ENCODE data around the gene CCDC107. TPM values are rescaled to one million over a fixed set of nuclear protein-coding genes. Genes with fewer than 3 reads are reported as not detected.
A peak's percentile ranks its signal among the peaks of the same experiment; 100 is the strongest.

Gene CCDC107
- total and polyA plus RNA-seq, 4 donors, result 53.7 to 224 (median 72.7) TPM

GRCh38 chr9:35673132-35674024 lies 15.3 kb downstream of the CCDC107 start, which contains the start of gene CA9:
CA9 (plus strand) TSS chr9:35673928; CDS start chr9:35673960, 32 bp downstream.
- no peaks in the 10 kb centered on the region for H3K4me1 ChIP-seq (ENCODE audit: control insufficient read depth in 1 of 2, insufficient read depth in 2 of 2, low read length in 2 of 2)
- WGBS, 2 donors, result 6 to 9% methylated on average over 10 of the region's 10 CpGs
- no peak within 1 kb of the TSS for H3K27ac ChIP-seq (ENCODE audit: low read depth in 1 of 2, low read length in 2 of 2)
- H3K9me3 ChIP-seq (ENCODE audit: control insufficient read depth, low read length), result no peaks in the 10 kb centered on the region
- no peak within 1 kb of the TSS for H3K4me3 ChIP-seq (ENCODE audit: low read length in 2 of 2)
- no peaks in the 10 kb centered on the region for H3K36me3 ChIP-seq (ENCODE audit: control insufficient read depth in 1 of 2, insufficient read depth in 2 of 2, low read length in 1 of 2)
- DNase-seq (peak in 1 of 2 donors; percentile 64), ATAC-seq (ENCODE audit: low FRiP score) (peak; percentile 42)
- intact Hi-C loops (cut with DNase I), result no loop called here
- no peaks in the 10 kb centered on the region for H3K27me3 ChIP-seq (ENCODE audit: control insufficient read depth in 1 of 2, insufficient read depth in 2 of 2, low read length in 1 of 2)

GRCh38 chr9:35674025-35674361 lies 15.9 kb downstream of the CCDC107 start:
- ATAC-seq (ENCODE audit: low FRiP score) (no peak), DNase-seq (no peak)
- Histone ChIP-seq H3K9me3 (ENCODE audit: control insufficient read depth, low read length) (no peaks in the 10 kb centered on the region), H3K36me3 (ENCODE audit: control insufficient read depth in 1 of 2, insufficient read depth in 2 of 2, low read length in 1 of 2) (no peaks in the 10 kb centered on the region), H3K27me3 (ENCODE audit: control insufficient read depth in 1 of 2, insufficient read depth in 2 of 2, low read length in 1 of 2) (no peaks in the 10 kb centered on the region), H3K4me3 (ENCODE audit: low read length in 2 of 2) (no peak overlapping the region), H3K4me1 (ENCODE audit: control insufficient read depth in 1 of 2, insufficient read depth in 2 of 2, low read length in 2 of 2) (no peaks in the 10 kb centered on the region), H3K27ac (ENCODE audit: low read depth in 1 of 2, low read length in 2 of 2) (no peak overlapping the region)
- intact Hi-C loops (cut with DNase I), result no loop called here
- WGBS, 2 donors, result 47 to 49% methylated on average over 3 of the region's 3 CpGs

GRCh38 chr9:35675204-35675603 lies 17.1 kb downstream of the CCDC107 start:
- 71 to 72% methylated on average over 13 of the region's 13 CpGs for WGBS, 2 donors
- H3K4me3 ChIP-seq (ENCODE audit: low read length in 2 of 2), result no peak overlapping the region
- intact Hi-C loops (cut with DNase I), result no loop called here
- no peak for ATAC-seq (ENCODE audit: low FRiP score)
- H3K27ac ChIP-seq (ENCODE audit: low read depth in 1 of 2, low read length in 2 of 2), result peak overlapping the region in 1 of 2 donors; percentile 6
- no peaks in the 10 kb centered on the region for H3K27me3 ChIP-seq (ENCODE audit: control insufficient read depth in 1 of 2, insufficient read depth in 2 of 2, low read length in 1 of 2)
- no peaks in the 10 kb centered on the region for H3K9me3 ChIP-seq (ENCODE audit: control insufficient read depth, low read length)
- no peak for DNase-seq
- H3K4me1 ChIP-seq (ENCODE audit: control insufficient read depth in 1 of 2, insufficient read depth in 2 of 2, low read length in 2 of 2), result no peaks in the 10 kb centered on the region
- H3K36me3 ChIP-seq (ENCODE audit: control insufficient read depth in 1 of 2, insufficient read depth in 2 of 2, low read length in 1 of 2), result no peaks in the 10 kb centered on the region

GRCh38 chr9:35675732-35676392 lies 17.8 kb downstream of the CCDC107 start:
- H3K27me3 ChIP-seq (ENCODE audit: control insufficient read depth in 1 of 2, insufficient read depth in 2 of 2, low read length in 1 of 2), result no peaks in the 10 kb centered on the region
- intact Hi-C loops (cut with DNase I), result no loop called here
- DNase-seq (peak; percentile 62 to 83), ATAC-seq (ENCODE audit: low FRiP score) (peak; percentile 61)
- H3K4me1 ChIP-seq (ENCODE audit: control insufficient read depth in 1 of 2, insufficient read depth in 2 of 2, low read length in 2 of 2), result no peaks in the 10 kb centered on the region
- H3K9me3 ChIP-seq (ENCODE audit: control insufficient read depth, low read length), result no peaks in the 10 kb centered on the region
- peak overlapping the region; percentile 8 to 34 for H3K4me3 ChIP-seq (ENCODE audit: low read length in 2 of 2)
- WGBS, 2 donors, result 7 to 9% methylated on average over 48 to 51 of the region's 51 CpGs
- H3K36me3 ChIP-seq (ENCODE audit: control insufficient read depth in 1 of 2, insufficient read depth in 2 of 2, low read length in 1 of 2), result no peaks in the 10 kb centered on the region
- H3K27ac ChIP-seq (ENCODE audit: low read depth in 1 of 2, low read length in 2 of 2), result no peak overlapping the region

- peaks cover 0 to 12% of the 10 kb centered on the region in 2 donors for H3K36me3 ChIP-seq (ENCODE audit: control insufficient read depth in 1 of 2, insufficient read depth in 2 of 2, low read length in 1 of 2)
- no peaks in the 10 kb centered on the region for H3K4me1 ChIP-seq (ENCODE audit: control insufficient read depth in 1 of 2, insufficient read depth in 2 of 2, low read length in 2 of 2)
- no peaks in the 10 kb centered on the region for H3K27me3 ChIP-seq (ENCODE audit: control insufficient read depth in 1 of 2, insufficient read depth in 2 of 2, low read length in 1 of 2)
- H3K27ac ChIP-seq (ENCODE audit: low read depth in 1 of 2, low read length in 2 of 2), result peak overlapping the region in 1 of 2 donors; percentile 13
- no peak for DNase-seq
- WGBS, 2 donors, result 87 to 94% methylated on average over 5 of the region's 5 CpGs
- no peak for ATAC-seq (ENCODE audit: low FRiP score)
- intact Hi-C loops (cut with DNase I), result no loop called here
- no peak overlapping the region for H3K4me3 ChIP-seq (ENCODE audit: low read length in 2 of 2)
- H3K9me3 ChIP-seq (ENCODE audit: control insufficient read depth, low read length), result no peaks in the 10 kb centered on the region
Measured at GRCh38 chr9:35679091-35679490, 21.0 kb downstream of the CCDC107 start.

- no peak for ATAC-seq (ENCODE audit: low FRiP score)
- peaks cover 0 to 20% of the 10 kb centered on the region in 2 donors for H3K36me3 ChIP-seq (ENCODE audit: control insufficient read depth in 1 of 2, insufficient read depth in 2 of 2, low read length in 1 of 2)
- peak overlapping the region in 1 of 2 donors; percentile 80 for H3K27ac ChIP-seq (ENCODE audit: low read depth in 1 of 2, low read length in 2 of 2)
- no peaks in the 10 kb centered on the region for H3K4me1 ChIP-seq (ENCODE audit: control insufficient read depth in 1 of 2, insufficient read depth in 2 of 2, low read length in 2 of 2)
- WGBS, 2 donors, result 45 to 51% methylated on average over 8 of the region's 8 CpGs
- no peaks in the 10 kb centered on the region for H3K27me3 ChIP-seq (ENCODE audit: control insufficient read depth in 1 of 2, insufficient read depth in 2 of 2, low read length in 1 of 2)
- intact Hi-C loops (cut with DNase I), result no loop called here
- no peaks in the 10 kb centered on the region for H3K9me3 ChIP-seq (ENCODE audit: control insufficient read depth, low read length)
- DNase-seq, result peak in 1 of 2 donors; percentile 41
- H3K4me3 ChIP-seq (ENCODE audit: low read length in 2 of 2), result no peak overlapping the region
Measured at GRCh38 chr9:35679766-35680330, 21.8 kb downstream of the CCDC107 start.

GRCh38 chr9:35680331-35681105 lies 22.4 kb downstream of the CCDC107 start:
- Histone ChIP-seq H3K27ac (ENCODE audit: low read depth in 1 of 2, low read length in 2 of 2) (peak overlapping the region; percentile 29 to 80), H3K4me1 (ENCODE audit: control insufficient read depth in 1 of 2, insufficient read depth in 2 of 2, low read length in 2 of 2) (no peaks in the 10 kb centered on the region), H3K27me3 (ENCODE audit: control insufficient read depth in 1 of 2, insufficient read depth in 2 of 2, low read length in 1 of 2) (no peaks in the 10 kb centered on the region), H3K4me3 (ENCODE audit: low read length in 2 of 2) (no peak overlapping the region), H3K9me3 (ENCODE audit: control insufficient read depth, low read length) (no peaks in the 10 kb centered on the region), H3K36me3 (ENCODE audit: control insufficient read depth in 1 of 2, insufficient read depth in 2 of 2, low read length in 1 of 2) (peaks cover 0 to 26% of the 10 kb centered on the region in 2 donors)
- no peak for ATAC-seq (ENCODE audit: low FRiP score)
- intact Hi-C loops (cut with DNase I), result no loop called here
- 15 to 17% methylated on average over 15 of the region's 15 CpGs for WGBS, 2 donors
- DNase-seq, result peak in 1 of 2 donors; percentile 52

- DNase-seq (peak in 1 of 2 donors; percentile 50), ATAC-seq (ENCODE audit: low FRiP score) (peak; percentile 5)
- peak overlapping the region; percentile 5 to 10 for H3K27ac ChIP-seq (ENCODE audit: low read depth in 1 of 2, low read length in 2 of 2)
- H3K4me1 ChIP-seq (ENCODE audit: control insufficient read depth in 1 of 2, insufficient read depth in 2 of 2, low read length in 2 of 2), result no peaks in the 10 kb centered on the region
- H3K4me3 ChIP-seq (ENCODE audit: low read length in 2 of 2), result no peak overlapping the region
- H3K27me3 ChIP-seq (ENCODE audit: control insufficient read depth in 1 of 2, insufficient read depth in 2 of 2, low read length in 1 of 2), result no peaks in the 10 kb centered on the region
- no peaks in the 10 kb centered on the region for H3K9me3 ChIP-seq (ENCODE audit: control insufficient read depth, low read length)
- whole genome bisulfite sequencing, 2 donors, result 10 to 19% methylated on average over 3 of the region's 3 CpGs
- H3K36me3 ChIP-seq (ENCODE audit: control insufficient read depth in 1 of 2, insufficient read depth in 2 of 2, low read length in 1 of 2), result peaks cover 0 to 26% of the 10 kb centered on the region in 2 donors
- intact Hi-C loops (cut with DNase I), result no loop called here
Measured at GRCh38 chr9:35681341-35682002, 23.4 kb downstream of the CCDC107 start.

Data from aorta (tissue), 5 donors.